ENCODE results near the gene SDHB.

Gene SDHB

DNA sequence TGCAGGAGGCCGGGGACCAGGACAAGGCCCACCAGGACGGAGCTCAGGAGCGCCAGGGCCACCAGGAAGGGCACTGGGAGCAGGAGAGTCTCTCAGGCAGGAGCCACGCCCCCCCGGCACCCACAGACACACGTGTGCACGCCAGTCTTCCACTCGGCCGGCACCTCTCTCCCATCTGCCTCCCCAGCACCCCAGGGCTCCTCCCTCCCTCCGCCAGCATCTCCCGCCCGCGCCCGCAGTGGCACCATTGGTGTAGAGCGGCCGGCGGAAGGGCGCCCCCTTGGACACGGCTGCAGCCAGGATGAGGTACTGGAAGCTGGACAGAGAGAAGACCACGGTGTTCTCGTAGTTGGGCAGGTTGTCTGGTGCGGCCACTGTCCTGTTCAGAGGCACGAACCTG lies 67.3 kb downstream of the SDHB start:
- DNase-seq (ENCODE audit: low read depth, low spot score) = no peak

DNA sequence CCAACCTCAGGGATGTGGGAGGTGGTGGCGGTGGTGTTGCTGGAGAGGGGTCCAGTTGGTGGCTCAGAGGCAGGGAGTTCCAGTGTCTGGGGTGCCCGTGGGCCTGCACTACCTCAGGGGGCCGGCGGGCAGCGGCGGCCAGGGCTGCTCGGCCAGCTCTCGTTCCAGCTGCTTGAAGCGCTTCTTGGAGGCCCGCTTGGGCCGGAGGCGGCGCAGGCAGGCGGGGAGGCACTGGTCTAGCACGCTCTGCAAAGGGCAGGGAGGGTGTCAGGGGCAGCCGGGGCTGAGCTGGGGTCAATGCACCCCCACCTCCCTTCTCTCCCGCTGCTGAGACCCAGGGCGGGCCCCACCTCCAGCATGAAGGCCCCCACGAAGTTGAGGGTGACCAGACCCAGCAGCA lies 67.7 kb downstream of the SDHB start:
- DNase-seq (ENCODE audit: low read depth, low spot score) = no peak

DNA sequence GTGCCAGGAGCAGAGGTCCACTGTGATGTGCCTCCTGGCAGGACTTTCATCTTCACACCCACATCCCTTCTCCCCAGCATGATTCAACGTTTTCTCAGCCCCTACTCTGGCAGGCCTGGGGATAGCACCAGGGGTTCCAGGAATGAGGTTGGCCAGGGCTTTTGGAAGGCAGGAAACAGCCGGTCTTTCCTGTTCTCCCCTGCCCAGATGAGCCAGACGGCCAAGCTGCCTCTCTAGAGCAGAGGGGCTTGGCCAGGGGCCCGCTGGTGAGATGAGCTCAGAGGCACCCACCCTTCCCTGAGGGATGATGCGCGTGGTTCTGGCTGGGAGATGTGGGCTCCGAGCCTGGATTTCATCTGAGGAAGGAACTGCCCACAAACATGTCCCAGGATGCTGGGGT lies 69.1 kb downstream of the SDHB start:
- no peak for DNase-seq (ENCODE audit: low read depth, low spot score)

DNA sequence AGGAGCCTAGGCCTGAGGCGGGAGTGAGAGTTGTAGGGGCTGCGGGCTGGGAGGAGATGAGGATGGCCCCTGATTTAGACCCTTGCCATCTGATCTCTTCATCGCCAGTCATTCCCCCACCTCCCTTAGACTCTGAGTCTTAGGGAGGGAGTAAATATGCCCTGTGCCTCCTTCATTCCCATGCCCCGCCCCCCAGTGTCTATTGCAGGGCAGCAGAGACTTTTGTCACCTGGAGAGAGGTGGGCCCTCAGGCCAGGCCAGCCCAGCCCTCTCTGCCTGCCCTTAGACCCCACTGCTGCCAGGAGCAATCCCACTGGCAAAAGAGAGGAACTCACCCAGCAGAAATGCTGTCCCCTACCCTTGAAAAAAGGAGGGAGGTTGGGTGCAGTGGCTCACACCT lies 70.2 kb downstream of the SDHB start:
- no peak for DNase-seq (ENCODE audit: low read depth, low spot score)

DNA sequence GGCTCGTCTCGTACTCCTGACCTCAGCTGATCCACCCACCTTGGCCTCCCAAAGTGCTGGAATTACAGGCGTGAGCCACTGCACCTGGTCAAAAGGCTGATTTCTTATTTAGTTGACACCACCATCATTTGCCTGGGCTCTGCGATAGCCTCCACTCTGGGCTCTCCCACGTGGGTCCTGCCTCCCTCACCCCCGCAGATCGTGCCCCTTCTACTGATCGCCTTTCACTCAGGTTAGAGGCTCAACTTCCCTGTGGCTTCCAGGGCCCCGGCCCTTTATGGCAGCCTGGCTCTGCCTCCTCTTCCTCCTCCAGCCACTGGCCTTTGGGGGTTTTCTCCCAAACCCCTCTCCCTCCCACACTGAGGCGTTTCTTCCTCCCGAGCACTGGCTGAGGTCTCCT lies 70.9 kb downstream of the SDHB start:
- DNase-seq (ENCODE audit: low read depth, low spot score) = no peak

DNA sequence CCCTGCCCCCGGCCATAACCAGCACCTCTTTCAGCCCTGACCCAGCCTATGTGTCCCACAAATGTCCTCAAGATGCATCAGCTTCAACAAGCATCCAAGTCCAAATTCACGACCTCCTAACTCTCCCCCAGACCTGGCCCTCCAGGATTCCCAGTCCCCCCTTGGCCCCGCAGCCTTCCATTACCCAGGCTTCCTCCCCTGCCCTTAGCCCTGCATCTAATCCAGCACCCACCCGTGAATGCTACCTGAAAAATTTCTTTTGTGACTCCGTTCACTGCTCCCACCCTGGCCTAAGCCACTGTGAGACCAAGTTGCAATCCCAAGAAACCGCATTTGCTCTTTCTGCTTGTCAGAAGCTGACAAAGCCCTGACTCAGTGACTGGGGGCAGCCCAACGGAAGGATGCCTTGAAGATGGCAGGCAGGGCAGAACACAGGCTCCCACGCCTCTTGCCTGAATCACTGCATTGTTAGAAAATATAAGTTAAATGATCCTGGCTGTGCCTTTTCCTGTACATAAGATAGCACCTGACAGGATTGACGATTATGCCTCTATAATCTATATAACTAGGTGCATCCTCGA lies 72.5 kb downstream of the SDHB start:
- no peak for DNase-seq (ENCODE audit: low read depth, low spot score)

DNA sequence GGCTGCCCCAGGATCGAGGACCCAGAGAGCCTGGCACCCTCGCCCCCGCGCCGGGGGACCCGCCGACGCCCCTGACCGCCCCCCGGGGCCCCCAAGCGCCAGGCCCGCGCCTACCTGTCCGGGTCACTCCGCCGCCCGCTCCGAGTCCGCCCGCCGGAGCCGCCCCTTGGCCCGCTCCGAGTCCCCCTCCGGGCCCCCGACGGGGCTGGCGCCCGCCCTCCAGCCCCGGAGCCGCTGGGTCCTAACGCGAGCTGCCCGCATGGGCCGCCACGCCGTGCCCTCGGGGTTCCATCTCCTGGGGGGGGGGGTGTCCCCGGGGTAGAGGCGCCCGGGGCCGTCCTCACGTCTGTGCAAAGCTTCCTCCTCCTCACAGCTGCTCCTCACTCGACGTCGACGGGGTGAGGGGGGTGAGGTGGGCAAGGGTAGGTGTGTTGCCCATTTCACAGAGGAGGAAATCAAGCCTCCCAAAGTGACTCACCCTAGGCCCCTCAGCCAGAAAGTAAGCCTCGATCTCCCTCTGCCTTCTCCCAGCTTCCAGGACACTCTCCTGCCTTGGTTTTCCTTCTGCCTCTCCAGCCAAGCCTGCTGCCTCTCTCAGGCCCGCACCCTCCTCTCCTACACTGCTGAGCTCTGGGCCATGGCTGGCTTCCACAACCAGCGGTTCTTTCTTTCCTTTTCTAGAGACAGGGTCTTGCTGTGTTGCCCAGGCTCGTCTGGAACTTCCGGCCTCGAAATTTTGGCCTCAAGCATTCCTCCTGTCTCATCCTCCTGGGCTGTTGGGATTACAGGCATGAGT lies 73.2 kb downstream of the SDHB start, which contains the start of gene MFAP2:
Gene MFAP2, minus strand, starts transcription at position 148 of the 796 bp plus-strand sequence. CDS start 2,347 bp downstream, outside the sequence.
- no peak for DNase-seq (ENCODE audit: low read depth, low spot score)

DNA sequence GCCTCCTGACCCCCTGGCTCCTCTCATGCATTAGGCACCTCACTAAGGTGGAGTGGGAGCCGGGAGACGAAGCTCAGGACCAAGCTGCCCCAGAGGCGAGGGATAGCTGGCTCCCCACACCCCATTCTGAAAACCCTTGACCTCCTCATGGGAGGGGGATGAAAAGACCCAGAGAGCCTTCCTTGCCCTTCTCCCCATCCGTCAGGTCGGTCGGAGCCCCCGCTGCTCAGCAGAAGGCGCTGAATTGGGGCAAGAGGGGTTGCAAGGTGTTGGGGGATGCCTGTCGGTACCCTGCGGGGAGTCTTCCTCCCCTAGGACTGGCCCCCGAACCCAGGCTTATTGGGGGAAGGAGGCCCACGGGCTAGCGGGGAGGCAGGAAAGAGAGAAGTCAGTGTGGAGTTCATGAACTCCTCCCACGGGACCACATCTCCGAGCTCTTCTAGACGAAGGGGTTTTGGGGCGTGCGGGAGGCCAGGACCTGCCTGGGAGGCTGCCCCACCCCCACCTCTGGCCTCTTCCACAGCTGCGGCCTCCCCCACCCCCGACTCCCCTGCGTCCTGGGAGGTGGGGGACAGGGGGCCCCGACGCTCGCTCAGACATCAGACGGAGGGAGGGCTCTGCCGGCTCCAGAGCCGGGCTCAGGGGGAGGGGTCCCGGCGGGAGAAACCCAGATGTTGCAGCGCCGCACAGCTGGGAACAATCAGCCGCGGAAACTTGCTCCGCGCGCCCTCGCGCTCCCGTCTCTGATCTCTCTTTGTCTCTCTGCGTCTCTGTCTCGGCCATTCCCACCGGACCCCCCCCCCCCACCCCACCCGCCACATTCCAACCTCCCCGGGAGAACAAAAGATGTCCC lies 74.1 kb downstream of the SDHB start:
- no peak for DNase-seq (ENCODE audit: low read depth, low spot score)

DNA sequence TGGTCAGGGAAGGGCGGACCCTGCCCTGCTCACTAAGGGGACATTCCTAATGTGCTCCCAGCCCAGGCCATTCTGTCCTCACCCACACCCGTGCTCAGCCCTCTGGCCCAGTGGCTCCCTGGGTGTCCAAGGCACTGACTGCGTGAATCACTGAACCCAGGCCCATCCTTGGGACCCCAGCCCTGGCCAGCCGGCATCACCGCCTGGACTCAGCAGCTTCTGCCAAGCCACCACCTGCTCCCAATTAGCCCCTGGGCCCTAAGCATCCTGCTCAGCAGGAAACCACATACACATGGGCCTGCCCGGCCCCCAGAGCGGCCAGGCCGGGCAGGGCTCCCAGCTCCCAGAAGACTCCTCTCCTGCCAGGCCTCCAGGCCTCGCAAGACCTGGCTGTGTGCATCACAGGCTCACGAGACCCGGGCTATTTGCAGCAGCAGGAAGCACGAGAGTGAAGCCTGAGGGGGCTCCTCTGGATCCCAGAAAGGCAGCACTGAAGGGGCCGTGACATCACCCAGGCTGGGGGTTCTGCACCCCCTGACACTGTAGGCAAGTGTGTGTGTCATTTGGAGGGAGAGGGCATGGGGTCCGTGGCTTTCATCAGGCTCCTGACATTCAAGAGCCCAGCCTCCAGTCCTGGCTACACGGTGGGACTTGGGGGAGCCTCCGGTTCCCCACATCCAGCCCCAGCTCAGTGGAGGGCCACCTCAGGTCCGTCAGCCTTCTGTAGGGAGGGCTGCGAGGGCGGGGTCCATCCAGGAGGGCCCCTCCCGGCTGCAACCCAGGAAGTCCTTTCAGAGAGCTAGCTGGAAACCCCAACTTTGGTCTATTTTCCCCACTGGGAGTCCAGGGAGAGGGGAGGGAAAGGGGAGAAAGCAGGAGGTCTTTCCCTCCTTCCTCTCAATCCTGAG lies 75.0 kb downstream of the SDHB start:
- no peak for DNase-seq (ENCODE audit: low read depth, low spot score)

DNA sequence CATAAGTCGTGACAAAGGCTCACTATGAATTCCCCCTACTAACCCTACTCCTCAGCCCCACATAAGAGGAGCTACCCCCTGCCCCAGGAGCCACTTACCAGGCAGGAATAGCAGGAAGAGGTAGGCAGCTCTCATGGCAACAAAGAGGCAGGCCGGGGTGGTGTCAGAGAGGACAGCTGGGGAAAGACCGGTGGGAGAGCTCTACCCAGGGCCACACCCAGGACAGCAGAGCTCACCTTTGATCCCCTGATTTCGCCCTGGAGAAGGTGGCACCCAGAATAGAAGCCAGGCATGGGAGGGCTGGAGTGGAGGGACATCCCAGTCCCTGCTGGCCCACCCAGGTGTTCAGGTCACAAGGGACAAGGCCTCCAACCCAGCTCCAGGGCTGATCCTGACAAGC lies 75.7 kb downstream of the SDHB start:
- DNase-seq (ENCODE audit: low read depth, low spot score) = no peak

DNA sequence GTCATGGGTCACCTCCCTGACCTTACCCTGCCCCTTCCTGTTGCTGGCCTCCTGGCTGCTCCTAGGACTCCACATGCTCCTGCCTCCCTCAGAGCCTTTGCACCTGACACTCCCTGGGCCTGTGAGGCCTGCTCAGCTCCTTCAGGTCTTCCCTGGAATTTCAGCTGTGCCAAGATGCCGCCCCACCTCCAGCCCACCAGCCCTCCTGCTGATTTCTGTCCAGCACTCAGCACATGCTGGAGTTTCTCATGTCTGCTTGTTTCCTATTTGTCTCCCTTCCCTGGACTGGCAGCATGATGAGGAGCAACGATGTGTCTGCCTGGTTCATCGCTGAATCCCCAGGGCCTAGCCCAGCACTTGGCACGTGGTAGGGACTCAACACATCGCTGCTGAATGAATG lies 76.5 kb downstream of the SDHB start:
- no peak for DNase-seq (ENCODE audit: low read depth, low spot score)

DNA sequence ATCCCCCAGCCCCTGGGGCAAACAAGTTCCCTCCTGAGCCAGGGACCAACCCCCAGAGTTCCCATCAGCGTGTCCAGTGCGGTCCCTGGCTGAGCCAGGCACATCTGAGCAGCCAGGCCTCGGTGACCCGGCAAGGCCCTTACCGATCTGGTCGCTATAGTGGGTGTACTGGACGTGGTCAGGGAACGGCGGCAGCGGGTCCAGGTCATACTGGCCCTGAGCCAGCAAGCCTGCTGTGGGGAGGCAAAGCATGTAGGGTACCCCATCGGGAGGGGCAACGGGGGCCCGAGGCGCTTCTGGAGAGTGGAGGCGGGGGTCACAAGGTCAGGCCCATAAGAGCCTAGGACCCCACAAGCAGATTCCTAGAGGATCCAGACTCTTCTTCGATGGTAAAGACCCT lies 76.9 kb downstream of the SDHB start:
- DNase-seq (ENCODE audit: low read depth, low spot score) = no peak

DNA sequence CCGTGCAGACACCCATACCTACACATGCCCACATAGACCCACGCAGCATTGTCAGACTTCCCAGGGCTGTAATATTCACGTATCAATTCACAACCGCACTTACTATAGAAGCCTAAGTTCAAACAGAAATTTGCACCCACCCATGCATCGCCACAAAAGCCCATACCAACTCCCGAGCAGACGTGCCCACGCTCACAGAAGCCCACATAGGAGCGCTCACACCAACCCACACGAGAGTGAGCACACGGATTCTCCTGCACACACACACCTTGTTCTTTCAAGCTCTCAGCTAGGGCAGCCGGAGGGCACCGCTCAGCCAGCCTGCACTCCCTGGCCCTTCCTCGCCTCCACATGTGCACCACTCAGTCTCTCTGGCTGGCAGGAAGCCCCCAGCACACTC lies 78.0 kb downstream of the SDHB start:
- DNase-seq (ENCODE audit: low read depth, low spot score) = no peak

DNA sequence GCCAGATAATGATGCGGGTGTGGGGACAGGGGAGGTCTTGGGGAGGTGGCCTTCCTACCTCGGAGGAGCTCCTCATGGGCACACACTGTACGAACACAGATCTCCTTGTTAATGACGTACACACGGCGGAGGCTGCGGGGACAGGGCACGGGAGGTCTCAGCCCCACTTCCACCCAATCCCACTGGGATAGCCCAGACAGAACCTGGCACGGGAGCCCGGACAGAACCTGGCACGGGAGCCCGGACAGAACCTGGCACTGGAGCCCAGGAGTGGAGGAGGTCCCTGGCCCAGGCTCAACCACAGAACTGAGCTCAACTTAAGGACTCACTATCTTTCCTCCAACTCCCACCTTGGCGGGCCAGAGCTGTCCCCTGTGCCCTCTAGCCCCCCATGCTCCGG lies 78.6 kb downstream of the SDHB start:
- no peak for DNase-seq (ENCODE audit: low read depth, low spot score)

DNA sequence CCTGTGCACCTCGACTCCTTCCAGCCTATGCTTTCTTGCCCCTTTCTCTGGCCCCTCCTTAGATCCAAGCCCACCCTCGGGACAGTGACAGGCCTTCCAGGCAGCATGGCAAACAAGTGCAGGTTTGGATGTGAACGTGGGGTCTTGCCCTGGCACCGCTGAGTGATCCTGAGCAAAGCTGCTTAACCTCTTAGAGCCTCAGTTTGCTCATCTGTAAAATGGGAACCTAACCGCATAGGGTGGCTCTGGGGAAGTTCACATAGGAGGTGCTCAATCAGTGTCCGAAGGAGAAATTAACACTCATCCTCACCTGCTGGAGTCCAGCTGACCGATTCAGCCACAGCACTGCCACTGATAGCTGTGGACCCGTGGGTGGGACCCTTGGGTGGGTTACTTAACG lies 80.6 kb downstream of the SDHB start:
- no peak for DNase-seq (ENCODE audit: low read depth, low spot score)

DNA sequence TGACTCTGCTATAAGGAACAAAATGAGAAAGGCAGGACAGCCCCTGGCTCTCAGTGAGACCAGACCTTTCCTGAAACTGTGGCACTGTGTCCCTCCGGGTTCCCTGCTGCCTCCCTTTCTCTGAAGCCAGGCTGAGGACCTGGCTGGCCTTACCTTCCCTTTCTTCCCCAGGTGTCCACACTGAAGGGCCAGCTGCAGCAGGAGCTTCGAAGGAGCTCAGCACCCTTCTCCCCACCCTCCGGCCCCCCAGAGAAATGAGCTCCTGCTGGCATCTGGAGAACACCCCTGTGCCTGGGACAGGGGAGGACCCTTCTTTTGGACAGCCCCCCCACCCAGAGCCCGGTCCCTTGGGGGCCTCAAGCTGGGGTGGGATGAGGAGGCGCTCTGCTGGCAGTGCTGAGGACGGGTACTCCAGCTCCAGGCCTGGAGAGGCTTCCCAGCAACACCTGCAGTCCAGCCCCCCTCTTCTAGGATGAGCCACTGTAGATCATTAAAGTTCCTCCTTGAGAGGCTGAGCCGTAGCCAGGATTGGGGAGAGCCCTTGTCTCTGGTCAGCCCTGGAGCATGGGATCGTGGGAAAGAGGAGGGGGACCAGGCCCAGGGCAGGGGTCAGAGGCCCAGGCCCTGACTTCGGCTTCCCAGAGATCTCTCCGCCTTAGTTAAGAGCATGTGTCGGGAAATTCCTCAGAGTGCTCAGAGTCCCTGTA lies 81.5 kb downstream of the SDHB start:
- no peak for DNase-seq (ENCODE audit: low read depth, low spot score)

DNA sequence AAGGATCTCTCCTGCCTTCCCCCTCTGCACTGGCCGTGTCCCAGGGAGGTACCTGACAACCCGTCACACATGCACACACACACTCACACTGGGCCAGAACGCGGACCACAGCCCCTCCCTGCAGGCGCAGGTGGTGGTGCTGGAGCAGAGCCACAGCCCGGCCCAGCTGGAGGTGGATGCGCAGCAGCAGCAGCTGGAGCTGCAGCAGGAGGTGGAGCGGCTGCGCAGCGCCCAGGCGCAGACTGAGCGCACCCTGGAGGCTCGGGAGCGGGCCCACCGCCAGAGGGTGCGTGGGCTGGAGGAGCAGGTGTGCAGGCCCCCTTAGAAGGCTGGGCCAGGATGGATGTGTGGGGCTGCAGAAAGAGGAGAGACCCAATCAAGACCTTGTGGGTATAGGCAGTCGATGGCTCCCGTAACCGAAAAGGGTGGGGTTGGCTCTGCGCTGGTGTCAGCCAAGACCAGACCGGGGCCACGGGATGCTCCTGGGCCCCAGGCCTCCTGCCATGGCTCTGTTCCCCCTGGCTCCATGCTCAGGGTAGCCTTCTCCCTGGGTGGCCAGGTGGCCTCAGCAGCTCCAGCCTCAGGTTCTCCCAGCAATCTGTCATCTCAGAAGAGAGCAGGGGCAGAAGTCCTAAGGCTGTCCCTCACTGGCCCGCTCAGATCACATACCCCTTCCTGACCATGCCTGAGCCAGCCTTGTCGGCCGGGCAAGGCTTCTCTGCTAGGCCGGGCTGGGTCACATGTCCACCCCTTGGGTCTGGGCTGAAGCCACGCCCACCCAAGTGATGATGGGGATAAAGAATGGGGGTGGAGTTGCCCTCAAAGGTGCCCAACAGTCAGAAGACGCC lies 82.3 kb downstream of the SDHB start:
- DNase-seq (ENCODE audit: low read depth, low spot score) = no peak

DNA sequence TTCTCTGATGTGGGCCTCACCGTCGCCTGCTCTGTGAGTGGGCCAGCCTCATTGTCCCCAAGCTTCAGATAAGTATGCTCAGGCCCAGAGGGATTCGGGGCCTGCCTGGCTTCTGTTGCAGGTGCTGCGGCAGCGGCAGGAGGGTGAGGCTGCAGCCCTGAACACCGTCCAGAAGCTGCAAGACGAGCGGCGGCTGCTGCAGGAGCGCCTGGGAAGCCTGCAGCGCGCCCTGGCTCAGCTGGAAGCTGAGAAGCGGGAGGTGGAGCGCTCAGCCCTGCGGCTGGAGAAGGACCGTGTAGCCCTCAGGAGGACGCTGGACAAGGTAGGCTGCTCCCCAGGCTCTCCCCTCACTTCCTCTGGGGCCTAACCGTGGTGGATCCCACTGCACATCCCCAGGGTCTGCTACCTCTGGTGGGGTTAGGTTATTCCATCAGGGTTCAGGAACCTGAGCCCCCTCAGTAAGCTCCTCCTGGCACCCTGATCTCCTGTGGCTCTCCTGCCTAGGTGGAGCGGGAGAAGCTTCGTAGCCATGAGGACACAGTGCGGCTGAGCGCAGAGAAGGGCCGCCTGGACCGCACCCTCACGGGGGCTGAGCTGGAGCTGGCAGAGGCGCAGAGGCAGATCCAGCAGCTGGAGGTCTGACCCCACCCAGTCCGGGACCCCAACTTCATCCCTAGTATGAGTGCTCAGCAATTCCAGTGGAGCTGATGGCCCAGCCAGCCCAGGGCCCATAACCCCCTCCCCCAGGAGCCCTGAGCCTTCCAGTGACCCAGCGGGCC lies 83.5 kb downstream of the SDHB start:
- no peak for DNase-seq (ENCODE audit: low read depth, low spot score)

DNA sequence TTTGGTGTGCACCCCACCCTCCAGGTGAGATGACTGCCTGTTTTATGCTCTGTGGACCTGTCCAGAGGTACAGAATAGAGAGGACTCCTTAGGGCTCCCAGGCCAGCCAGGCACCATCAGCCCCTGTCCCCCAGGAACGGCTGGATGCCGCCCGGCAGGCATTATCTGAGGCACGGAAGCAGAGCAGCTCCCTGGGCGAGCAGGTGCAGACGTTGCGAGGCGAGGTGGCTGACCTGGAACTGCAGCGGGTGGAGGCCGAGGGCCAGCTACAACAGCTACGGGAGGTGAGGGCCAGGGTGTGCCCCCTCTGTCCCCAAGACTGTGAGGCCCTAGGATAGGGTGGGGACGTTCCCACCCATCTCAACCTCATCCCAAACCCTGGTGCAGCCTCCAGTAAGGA lies 84.2 kb downstream of the SDHB start:
- DNase-seq (ENCODE audit: low read depth, low spot score) = no peak
